Upper lobe of left lung (tissue), 4 donors: Measurements from ENCODE around the gene CSF2RB.

Experiments
- EP300 ChIP-seq, 4 donors: sonication (generic); formaldehyde crosslinking; IDR thresholded peaks; one replicate each; pipeline ENCODE4 v1.5.1; 2017; ENCODE audit warnings: antibody characterized with exemption in 4 of 4, control low read depth in 2 of 4
- POLR2A ChIP-seq, 4 donors: fragments of 450-650 bp; IDR thresholded peaks; one replicate each; pipeline ENCODE4 v1.5.1; 2016 to 2017; ENCODE audit warnings: antibody characterized with exemption in 4 of 4, mild to moderate bottlenecking in 2 of 4
- POLR2AphosphoS5 ChIP-seq, 2 donors: sonication (generic); formaldehyde crosslinking; IDR thresholded peaks; one replicate each; pipeline ENCODE4 v1.5.1; 2017; ENCODE audit warnings: antibody characterized with exemption in 2 of 2
- TF ChIP-seq, protein P1 (sequence below), 6 experiments: fragments of 450-650 bp in 4 of 6; fragments of 200-600 bp in 2 of 6; sonication (generic) in 2 of 6; IDR thresholded peaks; one replicate each; pipeline ENCODE4 v1.5.1; 2016 to 2019; ENCODE audit warnings: antibody characterized with exemption in 6 of 6

DNA sequence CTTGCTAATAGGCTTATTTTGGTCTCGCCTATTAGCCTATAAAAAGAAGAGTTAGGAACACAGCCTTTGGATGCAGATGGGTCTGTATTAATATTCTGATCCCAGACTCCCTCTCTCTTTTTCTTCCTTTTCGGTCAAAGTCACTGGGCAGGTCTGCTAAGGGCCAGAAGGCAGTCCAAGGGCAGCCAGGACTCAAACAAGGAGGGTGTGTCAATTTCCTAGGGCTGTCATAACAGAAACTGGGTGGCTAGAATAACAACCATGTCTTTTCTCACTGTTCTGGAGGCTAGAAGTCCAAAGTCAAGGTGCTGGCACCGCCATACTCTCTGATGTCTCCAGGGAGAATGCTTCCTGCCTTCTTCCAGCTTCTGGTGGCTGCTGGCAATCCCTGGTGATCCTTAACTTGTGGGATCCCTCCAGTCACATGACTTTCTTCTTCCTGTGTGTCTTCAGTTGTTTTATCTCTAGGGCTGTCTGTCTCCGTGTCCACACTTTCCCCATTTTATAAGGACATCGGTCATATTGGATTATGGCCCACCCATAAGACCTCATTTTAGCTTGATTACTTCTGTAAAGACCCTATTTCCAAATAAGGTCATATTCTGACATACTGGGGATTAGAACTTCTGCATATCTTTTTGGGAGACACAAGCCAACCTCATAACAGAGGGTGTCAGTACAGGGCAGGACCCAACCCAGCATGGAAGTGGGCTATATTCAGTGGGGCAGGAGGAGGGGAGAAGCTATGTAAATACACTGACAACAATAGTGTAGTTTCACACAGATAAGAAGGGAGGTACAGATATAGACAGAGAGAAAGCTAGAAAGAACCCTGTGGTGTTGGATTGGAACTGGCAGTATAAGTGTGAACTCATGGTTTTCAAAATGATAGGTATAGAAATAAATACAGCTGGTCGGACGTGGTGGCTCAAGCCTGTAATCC is 5.9 kb upstream of the CSF2RB start:
- TF ChIP-seq EP300 (IDR thresholded peaks at IDR 0.05) (no peak), POLR2A (IDR thresholded peaks at IDR 0.05) (no peak), POLR2AphosphoS5 (IDR thresholded peaks at IDR 0.05) (no peak)
- TF ChIP-seq, protein P1, sequence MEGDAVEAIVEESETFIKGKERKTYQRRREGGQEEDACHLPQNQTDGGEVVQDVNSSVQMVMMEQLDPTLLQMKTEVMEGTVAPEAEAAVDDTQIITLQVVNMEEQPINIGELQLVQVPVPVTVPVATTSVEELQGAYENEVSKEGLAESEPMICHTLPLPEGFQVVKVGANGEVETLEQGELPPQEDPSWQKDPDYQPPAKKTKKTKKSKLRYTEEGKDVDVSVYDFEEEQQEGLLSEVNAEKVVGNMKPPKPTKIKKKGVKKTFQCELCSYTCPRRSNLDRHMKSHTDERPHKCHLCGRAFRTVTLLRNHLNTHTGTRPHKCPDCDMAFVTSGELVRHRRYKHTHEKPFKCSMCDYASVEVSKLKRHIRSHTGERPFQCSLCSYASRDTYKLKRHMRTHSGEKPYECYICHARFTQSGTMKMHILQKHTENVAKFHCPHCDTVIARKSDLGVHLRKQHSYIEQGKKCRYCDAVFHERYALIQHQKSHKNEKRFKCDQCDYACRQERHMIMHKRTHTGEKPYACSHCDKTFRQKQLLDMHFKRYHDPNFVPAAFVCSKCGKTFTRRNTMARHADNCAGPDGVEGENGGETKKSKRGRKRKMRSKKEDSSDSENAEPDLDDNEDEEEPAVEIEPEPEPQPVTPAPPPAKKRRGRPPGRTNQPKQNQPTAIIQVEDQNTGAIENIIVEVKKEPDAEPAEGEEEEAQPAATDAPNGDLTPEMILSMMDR (IDR thresholded peaks at IDR 0.05) = no peak
